ENCODE measurements around the gene MINAR1.

GRCh38 chr15:79458491-79458890 lies 26.4 kb downstream of the MINAR1 start:
- TF ChIP-seq CTCF (conservative IDR thresholded peaks at IDR 0.05; ENCODE audit: low read depth, low read length): no peak
- TF ChIP-seq EZH2 (IDR thresholded peaks at IDR 0.05; ENCODE audit: low read length, unreplicated experiment): no peak

All from PC-3 (cell line).